NCI-H2196 treated with DMSO at 0.1 percent for 48 hours (cell line): ENCODE measurements around the gene WDR62.

ENCODE experiments used
- DNase-seq: peaks from one replicate; lab custom pipeline; 2025; ENCODE audit not compliant: unreplicated experiment; lab: John Stamatoyannopoulos, UW

WDR62 gene

DNA sequence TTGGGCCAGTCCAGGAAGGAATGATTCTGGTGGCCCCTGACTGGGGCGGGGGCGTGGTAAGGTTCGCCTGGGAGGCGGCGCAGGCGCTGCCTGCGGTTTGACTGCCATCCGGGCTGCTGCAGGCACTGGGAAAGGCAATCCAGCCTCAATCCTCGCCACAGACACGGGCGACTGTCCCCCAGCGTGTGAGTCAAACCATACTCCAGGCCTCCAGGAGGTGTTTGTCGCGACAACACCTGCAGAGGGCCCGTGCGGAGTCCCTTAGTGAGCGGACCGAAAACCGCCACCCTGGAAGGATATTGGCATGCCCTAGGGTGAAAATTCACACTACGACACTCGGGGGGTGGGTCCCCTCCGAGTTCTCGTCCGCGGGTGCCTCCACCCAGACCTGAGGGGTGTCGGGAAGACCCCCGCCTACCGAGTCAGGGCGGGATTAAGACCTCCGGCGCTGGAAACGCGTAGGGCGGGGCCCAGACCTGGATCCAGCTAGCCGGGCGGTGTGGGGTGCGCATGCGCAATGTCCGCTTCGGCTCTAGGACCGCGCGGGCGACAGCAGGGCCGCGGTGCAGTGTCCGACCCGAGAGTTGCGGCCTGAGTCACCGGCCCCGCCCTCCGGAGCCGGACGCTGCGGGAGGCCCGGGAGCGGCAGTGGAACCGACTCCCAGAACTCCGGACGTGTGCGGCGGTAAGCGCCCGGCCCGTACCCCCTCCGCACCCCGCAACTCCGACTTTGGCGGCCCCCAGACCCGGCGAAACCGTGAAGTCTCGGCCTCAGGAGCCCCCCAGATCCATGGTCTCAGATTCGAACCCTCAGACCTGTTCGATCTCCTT lies 85.0 kb downstream of the WDR62 start, which contains the start of gene CAPNS1:
Gene CAPNS1 (plus strand): TSS at position 594 of the 831 bp plus-strand sequence. CDS start 946 bp downstream, outside the sequence.
- DNase-seq, result peak; percentile 94

DNA sequence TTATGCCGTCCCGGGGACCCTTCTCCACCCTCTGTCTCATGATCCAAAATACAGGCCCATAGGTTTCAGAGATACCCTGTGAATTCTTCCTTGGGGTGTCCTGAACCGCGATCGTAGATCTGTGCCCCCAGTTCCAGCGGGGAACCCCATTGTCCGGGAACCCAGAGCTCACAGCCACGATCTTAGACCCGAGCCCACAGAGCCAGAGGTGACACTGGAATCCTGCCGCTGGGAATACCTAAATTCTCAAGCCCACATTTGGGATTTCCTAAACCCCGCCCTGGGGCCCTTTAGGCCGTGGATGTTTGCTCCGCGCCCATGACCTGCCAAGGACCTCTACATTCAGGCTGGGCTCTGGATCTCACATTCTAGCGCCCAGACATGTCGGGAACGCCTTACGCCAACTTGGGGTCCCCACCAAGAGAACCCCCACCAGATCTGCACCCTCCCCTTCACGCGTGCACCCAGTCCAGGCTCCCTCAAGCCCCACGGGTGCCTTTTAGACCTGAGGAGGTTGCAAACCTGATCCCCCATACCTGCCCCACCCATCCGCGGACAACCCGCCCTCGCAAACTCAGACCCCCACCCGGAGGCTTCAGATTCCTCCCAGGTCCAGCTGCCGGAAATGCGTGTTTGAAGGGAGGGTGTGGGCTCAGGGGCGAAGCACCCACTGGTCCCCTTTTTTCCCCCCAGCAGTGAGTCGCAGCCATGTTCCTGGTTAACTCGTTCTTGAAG lies 85.8 kb downstream of the WDR62 start:
- peak; percentile 66 for DNase-seq

- DNase-seq, result peak; percentile 71
Observed at GRCh38 chr19:36141039-36141927, 86.6 kb downstream of the WDR62 start.

DNA sequence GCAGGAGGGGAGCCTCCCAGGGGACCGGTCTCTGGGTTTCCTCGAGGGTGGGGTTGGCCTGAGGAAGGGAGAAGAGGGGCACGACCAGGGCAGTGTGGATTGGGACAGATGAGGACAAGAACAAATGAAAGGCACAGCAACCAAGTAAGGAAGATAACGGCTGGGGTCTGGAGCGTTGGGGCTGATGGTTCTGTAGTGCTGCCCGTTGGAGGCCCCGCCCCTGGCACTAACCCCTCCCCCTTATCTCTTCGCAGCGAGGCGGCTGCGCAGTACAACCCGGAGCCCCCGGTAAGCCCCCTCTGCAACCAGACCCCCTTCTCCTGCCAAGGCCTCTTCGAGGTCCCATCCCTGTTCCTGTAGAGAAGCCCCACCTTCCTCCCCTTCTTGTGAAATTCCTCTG lies 87.3 kb downstream of the WDR62 start:
- DNase-seq, result no peak

GRCh38 chr19:36142496-36142895 lies 87.8 kb downstream of the WDR62 start:
- no peak for DNase-seq

GRCh38 chr19:36144624-36145023 lies 89.9 kb downstream of the WDR62 start:
- DNase-seq, result no peak

DNA sequence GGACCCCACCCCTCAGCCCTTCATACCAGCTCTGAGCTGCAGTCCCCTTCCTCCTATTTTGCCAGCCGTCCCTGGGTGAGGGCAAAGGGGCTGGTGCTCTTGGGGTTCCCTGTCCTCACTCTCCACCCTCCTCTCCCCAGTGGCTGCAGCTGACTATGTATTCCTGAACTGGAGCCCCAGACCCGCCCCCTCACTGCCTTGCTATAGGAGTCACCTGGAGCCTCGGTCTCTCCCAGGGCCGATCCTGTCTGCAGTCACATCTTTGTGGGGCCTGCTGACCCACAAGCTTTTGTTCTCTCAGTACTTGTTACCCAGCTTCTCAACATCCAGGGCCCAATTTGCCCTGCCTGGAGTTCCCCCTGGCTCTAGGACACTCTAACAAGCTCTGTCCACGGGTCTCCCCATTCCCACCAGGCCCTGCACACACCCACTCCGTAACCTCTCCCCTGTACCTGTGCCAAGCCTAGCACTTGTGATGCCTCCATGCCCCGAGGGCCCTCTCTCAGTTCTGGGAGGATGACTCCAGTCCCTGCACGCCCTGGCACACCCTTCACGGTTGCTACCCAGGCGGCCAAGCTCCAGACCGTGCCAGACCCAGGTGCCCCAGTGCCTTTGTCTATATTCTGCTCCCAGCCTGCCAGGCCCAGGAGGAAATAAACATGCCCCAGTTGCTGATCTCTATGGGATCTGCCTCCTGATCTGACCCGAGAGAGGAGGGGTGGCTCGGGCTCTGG lies 95.1 kb downstream of the WDR62 start:
- no peak for DNase-seq

DNA sequence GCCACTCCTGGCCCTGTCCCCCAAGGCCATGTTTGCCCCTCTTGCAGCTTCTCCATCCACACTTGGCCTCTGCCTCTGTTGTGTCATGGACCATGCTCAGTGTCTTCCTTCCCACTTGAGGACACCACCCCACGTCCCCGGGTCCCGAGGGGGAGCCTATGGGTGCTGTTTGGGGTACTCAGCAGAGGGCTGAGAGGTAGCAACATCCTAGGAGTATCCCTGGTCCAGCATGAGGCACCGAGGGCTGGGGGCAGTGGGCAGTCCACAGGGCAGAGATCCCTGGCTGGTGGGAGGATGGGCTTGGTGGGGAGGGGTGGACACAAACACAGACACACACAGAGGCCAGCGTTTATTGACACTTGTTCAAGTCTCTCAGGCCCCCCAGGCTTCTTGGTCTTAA lies 95.9 kb downstream of the WDR62 start:
- DNase-seq, result no peak

DNA sequence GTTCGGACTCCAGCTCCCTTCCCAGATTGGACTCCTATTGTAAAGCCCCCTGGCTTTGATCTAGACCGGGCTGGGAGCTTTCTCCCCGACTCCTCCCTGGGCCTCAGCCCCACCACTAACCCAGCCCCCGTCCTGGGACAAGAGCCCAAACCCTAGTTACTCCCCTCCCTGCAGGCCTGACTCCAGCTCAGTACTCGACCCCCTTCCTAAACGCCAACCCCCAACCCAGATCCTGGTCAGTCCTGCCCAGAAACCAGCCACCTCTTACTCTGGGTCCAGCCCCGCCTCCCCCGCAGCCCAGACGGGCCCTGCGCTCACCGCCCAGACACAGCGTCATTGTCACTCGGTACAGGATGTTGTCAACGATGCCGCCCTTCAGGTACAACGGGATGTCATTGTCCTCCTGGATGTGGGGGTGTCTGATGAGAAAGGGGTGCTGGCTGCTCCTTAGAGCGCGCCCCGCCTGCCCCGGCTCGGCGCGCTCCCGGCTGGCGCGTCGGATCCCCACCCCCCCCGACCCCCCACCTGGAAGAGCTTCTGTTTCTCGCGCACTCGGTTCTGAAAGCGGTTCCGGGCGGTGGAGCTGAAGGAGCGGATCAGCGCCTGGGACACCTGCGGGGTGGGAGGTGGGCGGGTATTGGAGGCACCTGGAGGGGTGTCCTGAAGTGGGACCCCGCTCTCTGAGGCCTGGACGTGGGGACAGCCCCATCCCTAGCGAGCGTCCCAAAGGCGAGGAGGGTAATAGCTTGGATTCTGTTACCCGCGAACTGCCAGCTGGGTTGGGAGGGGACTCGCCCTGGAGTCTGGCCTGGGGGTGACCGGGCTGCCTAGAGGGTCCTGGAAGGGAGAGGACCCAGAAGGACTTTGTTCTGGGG lies 96.7 kb downstream of the WDR62 start:
- no peak for DNase-seq

- DNase-seq, result no peak
Observed at GRCh38 chr19:36152019-36152351, 97.3 kb downstream of the WDR62 start.

GRCh38 chr19:36152352-36153091 lies 97.8 kb downstream of the WDR62 start, which contains the start of gene COX7A1:
Gene COX7A1 (minus strand): TSS chr19:36152447. CDS start chr19:36152407, 40 bp downstream.
- DNase-seq, result no peak

DNA sequence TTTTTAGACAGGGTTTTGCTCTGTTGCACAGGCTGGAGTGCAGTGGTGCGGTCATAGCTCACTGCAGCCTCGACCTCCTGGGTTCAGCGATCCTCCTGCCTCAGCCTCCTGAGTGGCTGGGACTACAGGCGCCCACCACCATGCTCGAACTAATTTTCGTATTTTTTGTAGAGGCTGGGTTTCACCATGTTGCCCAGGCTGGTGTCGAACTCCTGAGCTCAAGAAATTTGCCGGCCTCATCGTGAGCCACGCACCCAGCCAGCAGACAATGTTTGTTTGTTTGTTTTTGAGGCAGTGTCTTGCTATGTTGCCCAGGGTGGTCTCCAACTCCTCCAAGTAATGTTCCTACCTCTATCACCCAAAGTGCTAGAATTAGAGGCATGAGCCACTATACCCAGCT lies 98.4 kb downstream of the WDR62 start:
- no peak for DNase-seq
